Prostate gland (tissue), 2 donors: ENCODE results near the gene SEMA4C.

Experiments used
- POLR2A ChIP-seq: fragments of 450-650 bp; IDR thresholded peaks from one replicate; pipeline ENCODE4 v1.6.1; 2016; ENCODE audit warnings: antibody characterized with exemption, mild to moderate bottlenecking
- POLR2AphosphoS5 ChIP-seq: sonication (generic); formaldehyde crosslinking; IDR thresholded peaks from one replicate; pipeline ENCODE4 v1.6.1; 2017; ENCODE audit warnings: antibody characterized with exemption
- TF ChIP-seq, protein P1 (sequence below), 4 experiments: fragments of 200-600 bp in 2 of 4; fragments of 450-650 bp in 2 of 4; sonication (generic) in 2 of 4; IDR thresholded peaks; 1 replicate in 3 of 4; 2 replicates in 1 of 4; pipeline ENCODE4 v1.5.1; 2016 to 2019; ENCODE audit warnings: antibody characterized with exemption in 4 of 4, mild to moderate bottlenecking in 2 of 4, moderate library complexity in 2 of 4

DNA sequence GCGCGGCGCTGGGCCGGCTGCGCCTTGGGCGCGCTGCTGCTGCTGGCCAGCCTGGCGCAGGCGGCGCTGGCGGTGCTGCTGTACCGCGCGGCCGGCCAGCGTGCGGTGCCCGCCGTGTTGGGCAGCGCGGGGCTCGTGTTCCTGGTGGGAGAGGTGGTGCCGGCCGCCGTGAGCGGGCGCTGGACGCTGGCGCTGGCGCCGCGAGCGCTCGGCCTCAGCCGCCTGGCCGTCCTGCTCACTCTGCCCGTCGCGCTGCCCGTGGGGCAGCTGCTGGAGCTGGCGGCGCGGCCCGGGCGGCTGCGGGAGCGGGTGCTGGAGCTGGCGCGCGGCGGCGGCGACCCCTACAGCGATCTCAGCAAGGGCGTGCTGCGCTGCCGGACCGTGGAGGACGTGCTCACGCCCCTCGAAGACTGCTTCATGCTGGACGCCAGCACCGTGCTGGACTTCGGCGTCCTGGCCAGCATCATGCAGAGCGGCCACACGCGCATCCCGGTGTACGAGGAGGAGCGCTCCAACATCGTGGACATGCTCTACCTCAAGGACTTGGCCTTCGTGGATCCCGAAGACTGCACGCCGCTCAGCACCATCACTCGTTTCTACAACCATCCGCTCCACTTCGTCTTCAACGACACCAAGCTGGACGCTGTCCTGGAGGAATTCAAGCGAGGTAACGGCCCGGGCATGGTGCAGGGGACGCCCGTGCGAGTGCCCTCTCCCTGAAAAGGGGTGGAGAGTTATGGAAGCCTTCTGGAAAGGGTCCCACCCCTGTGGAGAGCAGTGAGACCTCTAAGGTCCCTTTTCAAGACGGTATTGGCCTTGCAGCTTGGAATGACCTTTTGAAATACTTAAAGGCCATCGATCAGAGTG lies 52.8 kb downstream of the SEMA4C start:
- TF ChIP-seq POLR2A (no peak), POLR2AphosphoS5 (no peak)
- TF ChIP-seq, protein P1, sequence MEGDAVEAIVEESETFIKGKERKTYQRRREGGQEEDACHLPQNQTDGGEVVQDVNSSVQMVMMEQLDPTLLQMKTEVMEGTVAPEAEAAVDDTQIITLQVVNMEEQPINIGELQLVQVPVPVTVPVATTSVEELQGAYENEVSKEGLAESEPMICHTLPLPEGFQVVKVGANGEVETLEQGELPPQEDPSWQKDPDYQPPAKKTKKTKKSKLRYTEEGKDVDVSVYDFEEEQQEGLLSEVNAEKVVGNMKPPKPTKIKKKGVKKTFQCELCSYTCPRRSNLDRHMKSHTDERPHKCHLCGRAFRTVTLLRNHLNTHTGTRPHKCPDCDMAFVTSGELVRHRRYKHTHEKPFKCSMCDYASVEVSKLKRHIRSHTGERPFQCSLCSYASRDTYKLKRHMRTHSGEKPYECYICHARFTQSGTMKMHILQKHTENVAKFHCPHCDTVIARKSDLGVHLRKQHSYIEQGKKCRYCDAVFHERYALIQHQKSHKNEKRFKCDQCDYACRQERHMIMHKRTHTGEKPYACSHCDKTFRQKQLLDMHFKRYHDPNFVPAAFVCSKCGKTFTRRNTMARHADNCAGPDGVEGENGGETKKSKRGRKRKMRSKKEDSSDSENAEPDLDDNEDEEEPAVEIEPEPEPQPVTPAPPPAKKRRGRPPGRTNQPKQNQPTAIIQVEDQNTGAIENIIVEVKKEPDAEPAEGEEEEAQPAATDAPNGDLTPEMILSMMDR (IDR thresholded peaks at IDR 0.05): peak in 1 of 4 experiments; percentile 2
